Neutrophil (primary cell): ENCODE measurements around the gene CH25H.
A peak's percentile ranks its signal among the peaks of the same experiment; 100 is the strongest.

ENCODE experiments used
- H3K27ac ChIP-seq: fragments of 200-600 bp; sonication (generic); 2 replicates; pipeline ENCODE4 v1.5.1; 2016; ENCODE audit warnings: mild to moderate bottlenecking, moderate library complexity
- H3K27me3 ChIP-seq: fragments of 200-600 bp; sonication (generic); 2 replicates; pipeline ENCODE4 v1.6.0; 2016; ENCODE audit warnings: mild to moderate bottlenecking
- H3K36me3 ChIP-seq: fragments of 200-600 bp; sonication (generic); 2 replicates; pipeline ENCODE4 v1.5.1; 2017
- H3K4me1 ChIP-seq, 2 experiments: fragments of 200-600 bp in 1 of 2; sonication (generic) in 1 of 2; 1 replicate in 1 of 2; 2 replicates in 1 of 2; pipeline versions ENCODE4 v1.5.1 to v1.6.1; 2013 to 2016; ENCODE audit warnings: low read depth in 1 of 2, low read length in 1 of 2, mild to moderate bottlenecking in 1 of 2, moderate library complexity in 1 of 2; ENCODE audit not compliant: control insufficient read depth in 1 of 2, insufficient read depth in 1 of 2
- H3K4me3 ChIP-seq, 2 experiments: fragments of 200-600 bp in 1 of 2; sonication (generic) in 1 of 2; 1 replicate in 1 of 2; 2 replicates in 1 of 2; pipeline ENCODE4 v1.5.1; 2013 to 2016; ENCODE audit warnings: low read depth in 1 of 2, low read length in 1 of 2, mild to moderate bottlenecking in 1 of 2, moderate library complexity in 1 of 2
- H3K9me3 ChIP-seq: fragments of 200-600 bp; sonication (generic); 2 replicates; pipeline ENCODE4 v1.5.1; 2016
- TF ChIP-seq, protein P1 (sequence below): fragments of 200-600 bp; sonication (generic); IDR thresholded peaks from 2 replicates; pipeline ENCODE4 v1.5.1; 2016; ENCODE audit warnings: antibody characterized with exemption

CH25H gene

DNA sequence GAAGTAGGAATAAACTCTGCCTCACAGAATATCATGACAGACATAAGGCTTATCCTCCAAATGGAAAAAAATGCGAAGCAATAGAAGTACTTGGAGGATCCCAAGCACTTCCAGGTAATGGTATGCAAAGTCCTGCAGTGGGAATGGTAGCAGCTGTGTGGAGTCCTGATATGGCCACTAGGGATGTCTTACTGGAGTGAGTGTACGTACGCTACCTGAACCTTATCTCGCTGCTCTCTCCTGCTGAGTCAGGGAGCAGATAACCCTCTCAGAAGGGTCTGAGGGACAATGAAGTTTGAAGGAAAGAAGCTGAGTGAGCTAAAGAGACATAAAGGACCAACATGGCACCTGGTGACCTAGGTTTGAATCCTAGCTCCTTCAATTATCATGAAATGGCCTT is 42.2 kb downstream of the CH25H start:
- H3K4me3 ChIP-seq, result no peak overlapping the region
- H3K27me3 ChIP-seq, result no peaks in the 10 kb centered on the region
- H3K36me3 ChIP-seq, result no peaks in the 10 kb centered on the region
- H3K4me1 ChIP-seq, result peaks cover 14 to 15% of the 10 kb centered on the region in 2 experiments
- TF ChIP-seq, protein P1, sequence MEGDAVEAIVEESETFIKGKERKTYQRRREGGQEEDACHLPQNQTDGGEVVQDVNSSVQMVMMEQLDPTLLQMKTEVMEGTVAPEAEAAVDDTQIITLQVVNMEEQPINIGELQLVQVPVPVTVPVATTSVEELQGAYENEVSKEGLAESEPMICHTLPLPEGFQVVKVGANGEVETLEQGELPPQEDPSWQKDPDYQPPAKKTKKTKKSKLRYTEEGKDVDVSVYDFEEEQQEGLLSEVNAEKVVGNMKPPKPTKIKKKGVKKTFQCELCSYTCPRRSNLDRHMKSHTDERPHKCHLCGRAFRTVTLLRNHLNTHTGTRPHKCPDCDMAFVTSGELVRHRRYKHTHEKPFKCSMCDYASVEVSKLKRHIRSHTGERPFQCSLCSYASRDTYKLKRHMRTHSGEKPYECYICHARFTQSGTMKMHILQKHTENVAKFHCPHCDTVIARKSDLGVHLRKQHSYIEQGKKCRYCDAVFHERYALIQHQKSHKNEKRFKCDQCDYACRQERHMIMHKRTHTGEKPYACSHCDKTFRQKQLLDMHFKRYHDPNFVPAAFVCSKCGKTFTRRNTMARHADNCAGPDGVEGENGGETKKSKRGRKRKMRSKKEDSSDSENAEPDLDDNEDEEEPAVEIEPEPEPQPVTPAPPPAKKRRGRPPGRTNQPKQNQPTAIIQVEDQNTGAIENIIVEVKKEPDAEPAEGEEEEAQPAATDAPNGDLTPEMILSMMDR, result no peak
- no peak overlapping the region for H3K27ac ChIP-seq
- H3K9me3 ChIP-seq, result no peaks in the 10 kb centered on the region

DNA sequence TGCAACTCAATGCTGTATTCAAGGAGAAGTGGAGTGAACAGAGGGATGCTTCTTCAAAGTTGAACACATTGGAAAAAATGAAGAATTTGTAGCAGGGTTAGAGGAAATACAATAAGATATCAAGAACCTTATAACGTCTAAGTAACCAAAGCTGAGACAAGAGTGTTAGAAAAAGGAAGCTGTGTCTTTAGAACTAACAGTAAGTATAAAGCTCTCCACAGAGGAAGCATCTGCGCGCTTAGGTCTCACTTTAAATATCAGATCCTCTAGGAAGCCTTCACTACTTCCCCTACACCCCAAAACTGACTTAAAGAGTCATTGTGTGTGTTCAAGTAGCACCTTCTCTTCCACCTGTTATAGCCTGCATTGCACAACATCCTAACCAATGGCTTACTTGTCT is 43.0 kb downstream of the CH25H start:
- no peak overlapping the region for H3K27ac ChIP-seq
- H3K27me3 ChIP-seq, result no peaks in the 10 kb centered on the region
- no peaks in the 10 kb centered on the region for H3K9me3 ChIP-seq
- TF ChIP-seq, protein P1, result no peak
- H3K36me3 ChIP-seq, result no peaks in the 10 kb centered on the region
- no peak overlapping the region for H3K4me3 ChIP-seq
- peaks cover 14 to 15% of the 10 kb centered on the region in 2 experiments for H3K4me1 ChIP-seq

DNA sequence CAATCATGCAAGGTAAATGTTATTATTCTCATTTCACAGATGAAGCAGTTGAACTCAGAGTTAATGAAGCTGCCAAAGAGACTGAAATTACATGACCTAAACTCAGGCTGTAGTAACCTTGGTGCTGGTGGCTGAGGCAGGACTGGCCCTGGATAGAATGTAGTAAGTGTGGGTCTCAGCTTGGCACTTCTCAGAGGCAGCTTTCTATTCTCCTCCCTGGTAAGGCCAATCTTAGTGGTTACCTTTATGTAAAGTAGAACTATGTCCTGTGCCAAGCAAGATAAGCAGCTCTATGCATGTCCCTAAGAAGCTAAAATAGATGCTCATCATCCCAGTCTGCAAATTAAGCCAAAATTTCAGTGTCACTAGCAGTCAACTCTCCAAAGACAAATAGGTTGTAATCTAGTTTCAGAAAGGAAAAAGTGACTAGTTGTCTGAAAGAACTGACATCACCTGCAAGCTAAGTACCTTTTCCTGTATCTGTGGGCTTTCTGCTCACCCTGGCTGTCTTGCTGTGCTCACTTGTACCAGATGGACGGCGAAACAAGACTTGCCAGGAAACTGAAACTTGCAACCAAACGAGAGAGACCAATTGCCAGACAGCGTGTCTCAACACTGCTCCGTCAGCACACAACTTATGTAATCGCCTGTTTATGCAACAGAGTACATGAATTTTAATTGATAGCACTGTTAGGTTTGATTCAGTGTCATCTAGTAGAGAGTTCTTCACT is 43.7 kb downstream of the CH25H start:
- no peaks in the 10 kb centered on the region for H3K27me3 ChIP-seq
- H3K27ac ChIP-seq, result peak overlapping the region; percentile 34
- peak overlapping the region in 1 of 2 experiments; percentile 0 for H3K4me3 ChIP-seq

DNA sequence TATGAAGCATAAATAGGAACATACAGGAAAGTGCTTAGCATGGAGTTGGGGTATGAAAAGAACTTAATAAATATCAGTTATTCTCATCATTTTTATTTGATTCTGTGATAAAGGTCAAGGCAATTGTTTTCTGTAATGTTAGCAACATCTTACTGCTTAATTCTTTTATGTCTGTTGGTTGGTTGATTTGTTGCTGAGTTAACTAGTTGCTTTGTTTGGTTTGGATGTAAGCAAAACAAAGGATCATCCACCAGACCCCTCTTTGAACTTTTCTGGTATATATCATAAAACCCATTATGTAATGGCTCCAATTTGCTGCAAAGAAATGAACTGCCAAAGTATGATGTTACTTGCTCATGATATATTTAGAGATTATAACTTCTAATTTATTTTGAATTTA is 44.5 kb downstream of the CH25H start:
- Histone ChIP-seq H3K27ac (no peak overlapping the region), H3K36me3 (no peaks in the 10 kb centered on the region), H3K27me3 (no peaks in the 10 kb centered on the region), H3K4me3 (no peak overlapping the region), H3K4me1 (peaks cover 14 to 15% of the 10 kb centered on the region in 2 experiments), H3K9me3 (no peaks in the 10 kb centered on the region)
- TF ChIP-seq, protein P1, result no peak

More for the DNA sequence above, 43.7 kb downstream of the CH25H start:
- Histone ChIP-seq H3K4me1 (peaks cover 14 to 15% of the 10 kb centered on the region in 2 experiments), H3K9me3 (no peaks in the 10 kb centered on the region), H3K36me3 (no peaks in the 10 kb centered on the region)
- TF ChIP-seq, protein P1, result no peak

DNA sequence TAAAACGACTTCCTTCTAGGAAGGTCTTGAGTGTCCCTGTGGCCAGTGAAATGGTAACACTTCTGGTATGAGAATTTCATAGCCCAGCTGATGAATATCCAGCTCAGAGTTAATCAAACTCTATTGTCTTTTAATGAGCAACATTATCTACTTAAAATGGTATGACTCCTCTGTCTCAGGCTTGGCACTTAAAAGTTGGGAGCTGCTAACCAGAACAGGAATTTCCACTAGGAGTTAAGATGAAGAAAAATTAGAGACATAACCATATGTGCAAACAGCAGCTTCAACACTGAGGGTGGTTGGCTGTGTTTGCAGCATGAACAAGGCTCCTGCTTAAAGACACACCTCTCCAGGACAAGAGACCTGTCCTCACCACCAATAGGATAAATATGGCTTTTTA is 46.8 kb downstream of the CH25H start:
- TF ChIP-seq, protein P1, result no peak

More for the DNA sequence above, 46.8 kb downstream of the CH25H start:
- no peak overlapping the region for H3K27ac ChIP-seq
- peaks cover 14 to 15% of the 10 kb centered on the region in 2 experiments for H3K4me1 ChIP-seq
- no peaks in the 10 kb centered on the region for H3K9me3 ChIP-seq
- H3K4me3 ChIP-seq, result no peak overlapping the region
- H3K36me3 ChIP-seq, result no peaks in the 10 kb centered on the region
- H3K27me3 ChIP-seq, result peaks cover under 1% of the 10 kb centered on the region
